ENCODE data around the gene GGA1. TPM values are rescaled to one million over a fixed set of nuclear protein-coding genes. Genes with fewer than 3 reads are reported as not detected.
"Not testable (repeated sequence)": the region's sequence is repeated elsewhere in the genome, so short reads cannot be mapped to it uniquely, and the experiment has no call there.

The GGA1 gene
- total RNA-seq, 1 experiment from 2014 or later = 36.5 TPM

- DNase-seq (ENCODE audit: extremely low read depth, low read depth) = peak; percentile 59
Measured at GRCh38 chr22:37643225-37643847, 34.7 kb downstream of the GGA1 start.

GRCh38 chr22:37647317-37647716, 38.7 kb downstream of the GGA1 start:
- DNase-seq (ENCODE audit: extremely low read depth, low read depth) = no peak

- DNase-seq (ENCODE audit: extremely low read depth, low read depth) = no peak
Measured at GRCh38 chr22:37647928-37648327, 39.3 kb downstream of the GGA1 start.

GRCh38 chr22:37650463-37651136, 42.0 kb downstream of the GGA1 start:
- DNase-seq (ENCODE audit: extremely low read depth, low read depth) = no peak

GRCh38 chr22:37654563-37655251, 46.1 kb downstream of the GGA1 start:
- no peak for DNase-seq (ENCODE audit: extremely low read depth, low read depth)

DNA sequence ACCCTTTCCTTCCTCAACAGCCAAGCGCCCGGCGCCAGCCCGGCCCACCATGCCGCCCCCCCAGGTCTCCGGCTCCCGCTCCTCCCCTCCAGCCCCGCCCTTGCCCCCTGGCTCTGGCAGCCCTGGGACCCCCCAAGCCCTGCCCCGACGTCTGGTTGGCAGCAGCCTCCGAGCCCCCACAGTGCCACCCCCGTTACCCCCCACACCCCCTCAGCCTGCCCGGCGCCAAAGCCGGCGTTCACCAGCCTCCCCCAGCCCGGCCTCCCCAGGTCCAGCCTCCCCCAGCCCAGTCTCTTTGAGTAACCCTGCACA, 46.6 kb downstream of the GGA1 start:
- no peak for DNase-seq (ENCODE audit: extremely low read depth, low read depth)

- DNase-seq (ENCODE audit: extremely low read depth, low read depth) = not testable (repeated sequence)
Measured at GRCh38 chr22:37656583-37656982, 47.9 kb downstream of the GGA1 start.

DNA sequence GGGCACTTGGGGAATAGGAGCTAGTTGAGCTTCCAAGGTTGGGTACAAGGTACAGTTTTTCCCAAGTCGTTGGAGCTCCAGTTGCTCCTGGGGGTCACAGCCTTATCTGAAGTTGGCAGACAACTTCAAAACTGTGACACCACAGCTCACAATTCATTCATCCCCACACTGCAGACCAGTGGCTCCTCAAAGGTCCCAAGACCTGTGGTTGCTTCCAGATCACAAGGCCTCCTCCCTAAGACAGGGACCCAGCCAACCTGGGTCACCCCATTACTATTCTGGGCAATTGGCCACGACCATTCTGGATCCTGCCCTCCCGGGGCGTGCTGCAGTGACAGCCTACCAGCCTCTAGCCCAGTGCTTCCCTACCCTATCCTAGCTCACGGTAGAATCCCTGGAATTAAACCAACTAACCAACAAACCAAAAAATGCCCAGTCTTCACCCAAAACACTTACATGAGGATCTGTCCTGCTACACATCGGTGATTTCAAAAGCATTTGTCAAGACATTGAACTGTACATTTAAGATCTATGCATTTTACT, 49.0 kb downstream of the GGA1 start:
- no peak for DNase-seq (ENCODE audit: extremely low read depth, low read depth)

DNA sequence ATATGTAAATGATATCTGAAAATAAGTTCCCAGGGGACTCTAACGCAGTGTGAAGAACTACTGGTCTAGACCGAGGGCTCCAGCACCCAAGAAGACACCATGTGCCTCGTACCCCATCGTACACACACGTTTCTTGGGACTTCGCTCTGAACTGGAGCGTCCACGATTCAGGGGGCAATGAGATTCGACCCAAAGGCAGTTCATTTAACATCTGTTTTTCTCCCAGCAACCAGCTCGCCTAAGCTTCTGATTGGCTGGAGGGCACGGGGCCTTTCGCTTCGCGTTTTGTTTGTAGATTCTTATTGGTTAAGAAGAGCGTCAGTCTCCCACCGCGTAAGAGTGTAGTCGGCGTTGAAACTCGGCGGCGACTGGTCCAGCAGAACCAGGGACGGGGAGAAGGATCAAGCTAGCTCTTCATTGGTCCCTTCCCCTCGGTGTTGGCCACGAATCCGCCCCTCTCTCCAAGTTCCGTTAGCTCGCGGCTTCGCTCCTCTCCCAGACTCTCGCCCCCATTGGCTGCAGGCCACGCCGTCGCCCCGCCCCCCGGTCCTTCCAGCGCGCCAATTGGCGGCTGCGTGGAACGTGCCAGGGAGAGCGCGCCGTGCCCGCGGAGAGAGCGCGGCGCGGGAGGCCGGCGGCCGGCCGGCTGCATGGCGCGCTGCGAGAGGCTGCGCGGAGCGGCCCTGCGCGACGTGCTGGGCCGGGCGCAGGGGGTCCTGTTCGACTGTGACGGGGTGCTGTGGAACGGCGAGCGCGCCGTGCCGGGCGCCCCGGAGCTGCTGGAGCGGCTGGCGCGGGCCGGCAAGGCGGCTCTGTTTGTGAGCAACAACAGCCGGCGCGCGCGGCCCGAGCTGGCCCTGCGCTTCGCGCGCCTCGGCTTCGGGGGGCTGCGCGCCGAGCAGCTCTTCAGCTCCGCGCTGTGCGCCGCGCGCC, 49.8 kb downstream of the GGA1 start, which contains the start of gene PDXP:
Gene PDXP, plus strand, starts transcription at position 591 of the 933 bp plus-strand sequence. Its CDS starts 60 bp downstream, at position 651.
- DNase-seq (ENCODE audit: extremely low read depth, low read depth) = peak; percentile 98

DNA sequence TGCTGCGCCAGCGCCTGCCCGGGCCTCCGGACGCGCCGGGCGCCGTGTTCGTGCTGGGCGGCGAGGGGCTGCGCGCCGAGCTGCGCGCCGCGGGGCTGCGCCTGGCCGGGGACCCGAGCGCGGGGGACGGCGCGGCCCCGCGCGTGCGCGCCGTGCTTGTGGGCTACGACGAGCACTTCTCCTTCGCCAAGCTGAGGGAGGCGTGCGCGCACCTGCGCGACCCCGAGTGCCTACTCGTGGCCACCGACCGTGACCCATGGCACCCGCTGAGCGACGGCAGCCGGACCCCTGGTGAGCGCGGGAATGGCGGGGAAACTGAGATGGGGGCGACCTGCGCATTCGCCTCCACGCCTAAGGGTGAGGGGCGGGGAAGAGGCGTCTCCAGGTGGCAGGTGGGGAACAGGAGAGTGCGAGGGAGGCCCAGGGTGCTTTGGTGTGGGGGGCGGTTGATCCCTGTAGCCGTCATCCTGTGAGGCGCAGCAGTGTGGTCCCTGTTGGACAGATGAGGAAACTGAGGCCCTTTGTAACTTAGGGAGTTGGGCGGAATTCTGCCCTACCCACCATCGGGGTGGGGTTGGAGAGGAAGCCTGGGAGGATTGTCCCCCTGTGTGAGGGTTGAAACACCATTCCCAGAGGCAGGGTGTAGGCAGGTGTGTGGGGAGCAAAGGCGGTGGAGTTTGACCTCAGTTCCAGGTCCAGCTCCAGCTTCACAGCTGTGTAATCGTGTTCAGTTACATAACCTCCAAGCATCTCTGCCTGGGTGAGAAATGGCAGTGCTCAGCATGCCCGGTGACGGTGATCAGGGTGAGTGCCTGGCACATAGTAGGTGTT, 50.6 kb downstream of the GGA1 start:
- no peak for DNase-seq (ENCODE audit: extremely low read depth, low read depth)

DNA sequence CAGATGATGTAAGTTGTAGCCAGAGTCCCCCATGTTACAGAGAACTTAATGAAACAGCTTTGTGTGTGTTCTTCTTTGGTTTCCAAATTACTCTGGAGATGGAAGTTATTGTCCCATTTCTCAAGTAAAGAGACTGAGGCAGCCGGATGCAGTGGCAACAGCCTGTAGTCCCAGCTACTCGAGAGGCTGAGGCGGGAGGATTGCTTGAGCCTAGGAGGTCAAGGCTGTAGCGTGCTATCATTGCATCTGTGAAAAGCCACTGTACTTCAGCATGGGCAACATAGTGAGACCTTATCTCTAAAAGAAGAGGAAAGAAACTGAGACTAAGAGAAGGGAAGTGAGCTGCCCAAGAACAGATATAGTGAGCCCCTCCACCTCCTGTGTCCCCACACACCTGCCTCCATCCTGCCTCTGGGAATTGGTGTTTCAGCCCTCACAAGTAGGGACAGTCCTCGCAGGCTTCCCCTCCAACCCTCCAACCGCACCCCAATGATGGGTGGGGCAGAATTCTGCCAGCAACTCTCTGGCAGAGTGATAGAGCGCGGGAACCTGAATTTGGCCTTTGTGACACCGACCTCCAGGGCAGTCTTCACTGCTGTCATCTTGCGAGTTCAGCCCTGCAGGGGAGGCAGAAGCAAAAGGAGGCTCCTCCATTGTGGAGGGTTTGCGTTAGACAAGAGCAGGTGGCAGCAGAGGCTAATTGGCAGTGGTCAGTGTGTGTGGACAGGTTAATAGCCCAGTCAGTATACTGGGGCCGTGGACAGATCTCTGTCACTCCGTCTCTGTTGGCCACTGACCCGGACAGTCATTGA, 51.5 kb downstream of the GGA1 start:
- DNase-seq (ENCODE audit: extremely low read depth, low read depth) = no peak

DNA sequence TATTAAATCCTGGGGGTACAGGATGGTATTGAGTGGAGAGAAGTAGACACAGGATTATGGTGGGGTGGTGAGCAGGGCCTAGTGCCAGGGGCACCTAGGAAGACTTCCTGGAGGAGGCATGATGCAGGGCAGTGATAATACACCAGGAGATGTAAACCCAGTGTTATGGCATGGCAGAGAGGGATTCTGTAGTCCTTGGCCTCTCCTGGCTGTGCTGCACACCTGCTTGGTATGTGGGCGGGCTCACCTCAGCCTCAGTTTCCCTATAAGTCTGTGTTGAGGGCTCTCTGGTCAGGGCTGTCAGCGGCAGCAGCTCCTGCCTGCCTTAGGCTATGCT, 52.0 kb downstream of the GGA1 start:
- DNase-seq (ENCODE audit: extremely low read depth, low read depth) = no peak

DNA sequence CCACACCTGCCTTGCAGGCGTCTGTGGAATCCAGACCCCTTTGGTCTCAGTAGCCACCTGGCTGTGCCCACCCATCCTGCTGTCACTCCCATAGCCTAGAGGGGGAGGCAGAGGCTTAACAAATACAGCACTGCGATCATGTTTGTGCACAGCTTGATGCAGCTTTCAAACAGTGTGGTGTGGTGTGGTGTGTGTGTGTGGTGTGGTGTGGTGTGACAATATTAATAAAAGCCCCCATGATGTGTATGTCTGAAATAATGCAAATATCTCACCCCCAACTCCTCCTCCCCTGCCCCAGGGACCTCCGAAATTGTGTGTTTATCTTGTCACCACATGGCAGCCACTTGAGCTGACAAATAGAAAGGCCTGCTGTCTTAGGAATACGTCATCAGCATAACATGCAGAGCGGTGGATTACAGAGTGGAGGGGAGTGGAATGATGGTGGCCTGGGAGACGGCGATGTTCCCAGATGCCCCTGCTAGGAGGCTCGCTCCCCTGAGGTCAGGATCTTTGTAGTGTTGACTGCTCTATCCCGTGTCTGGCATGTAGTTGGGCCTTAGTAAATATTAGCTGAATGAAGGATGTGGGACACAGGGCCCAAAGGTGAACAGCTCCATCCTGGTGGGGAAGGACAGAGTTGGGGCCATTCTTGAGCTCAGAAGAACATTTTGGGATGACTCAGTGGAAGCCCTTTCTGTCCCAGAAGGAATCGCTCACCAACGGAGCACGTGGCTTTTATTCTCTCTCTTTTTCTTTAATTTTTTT, 52.7 kb downstream of the GGA1 start:
- DNase-seq (ENCODE audit: extremely low read depth, low read depth) = no peak

- no peak for DNase-seq (ENCODE audit: extremely low read depth, low read depth)
Measured at GRCh38 chr22:37662039-37662438, 53.4 kb downstream of the GGA1 start.

GRCh38 chr22:37663521-37664140, 55.0 kb downstream of the GGA1 start:
- DNase-seq (ENCODE audit: extremely low read depth, low read depth) = no peak

DNA sequence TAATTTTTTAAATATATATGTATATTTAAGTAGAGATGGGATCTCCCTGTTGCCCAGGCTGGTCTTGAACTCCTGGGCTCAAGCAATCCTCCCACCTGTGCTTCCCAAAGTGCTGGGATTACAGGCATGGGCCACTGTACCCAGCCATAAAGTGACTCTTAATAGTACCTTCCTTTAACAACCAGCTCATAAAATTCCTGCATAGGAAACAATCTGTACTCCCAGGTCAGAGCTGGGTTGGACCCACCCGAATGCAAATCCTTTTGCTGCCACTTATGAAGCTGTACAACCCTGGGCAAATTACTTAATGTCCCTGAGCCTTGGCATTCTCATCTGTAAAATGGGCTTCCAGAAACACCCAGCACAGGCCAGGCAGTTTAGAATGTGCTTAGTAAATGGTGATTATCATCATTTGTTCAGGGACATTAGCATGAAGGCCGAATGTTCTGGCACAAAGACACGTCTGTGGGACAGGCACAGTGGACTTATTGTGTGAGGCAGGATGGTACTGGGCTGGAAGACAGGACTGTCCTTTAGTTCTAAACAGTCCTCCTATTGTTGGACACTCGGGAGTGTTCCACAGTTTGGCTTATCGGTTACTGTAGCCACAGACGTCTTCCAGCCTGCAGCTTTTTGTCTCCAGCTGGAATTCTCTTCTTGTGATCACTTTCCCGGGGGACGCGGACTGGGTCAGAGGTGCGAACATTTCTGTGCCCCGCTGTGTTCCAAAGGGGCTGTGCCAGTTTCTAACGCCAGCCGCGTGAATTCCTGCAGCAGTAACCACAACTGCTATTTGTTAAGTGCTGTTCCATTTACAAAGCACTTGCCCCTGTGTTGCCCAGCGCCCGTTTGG, 55.8 kb downstream of the GGA1 start:
- no peak for DNase-seq (ENCODE audit: extremely low read depth, low read depth)

DNA sequence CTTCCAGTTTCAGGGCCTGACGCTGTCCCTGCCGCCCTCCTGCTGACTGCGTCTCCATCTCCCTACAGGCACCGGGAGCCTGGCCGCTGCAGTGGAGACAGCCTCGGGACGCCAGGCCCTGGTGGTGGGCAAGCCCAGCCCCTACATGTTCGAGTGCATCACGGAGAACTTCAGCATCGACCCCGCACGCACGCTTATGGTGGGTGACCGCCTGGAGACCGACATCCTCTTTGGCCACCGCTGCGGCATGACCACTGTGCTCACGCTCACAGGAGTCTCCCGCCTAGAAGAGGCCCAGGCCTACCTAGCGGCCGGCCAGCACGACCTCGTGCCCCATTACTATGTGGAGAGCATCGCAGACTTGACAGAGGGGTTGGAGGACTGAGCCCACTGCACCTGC, 56.9 kb downstream of the GGA1 start:
- DNase-seq (ENCODE audit: extremely low read depth, low read depth) = no peak

Measured in NCI-H460 (cell line).